ENCODE measurements around the gene UBXN7.
"Not testable (repeated sequence)": the region's sequence is repeated elsewhere in the genome, so short reads cannot be mapped to it uniquely, and the experiment has no call there.

UBXN7 gene, protein sequence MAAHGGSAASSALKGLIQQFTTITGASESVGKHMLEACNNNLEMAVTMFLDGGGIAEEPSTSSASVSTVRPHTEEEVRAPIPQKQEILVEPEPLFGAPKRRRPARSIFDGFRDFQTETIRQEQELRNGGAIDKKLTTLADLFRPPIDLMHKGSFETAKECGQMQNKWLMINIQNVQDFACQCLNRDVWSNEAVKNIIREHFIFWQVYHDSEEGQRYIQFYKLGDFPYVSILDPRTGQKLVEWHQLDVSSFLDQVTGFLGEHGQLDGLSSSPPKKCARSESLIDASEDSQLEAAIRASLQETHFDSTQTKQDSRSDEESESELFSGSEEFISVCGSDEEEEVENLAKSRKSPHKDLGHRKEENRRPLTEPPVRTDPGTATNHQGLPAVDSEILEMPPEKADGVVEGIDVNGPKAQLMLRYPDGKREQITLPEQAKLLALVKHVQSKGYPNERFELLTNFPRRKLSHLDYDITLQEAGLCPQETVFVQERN

DNA sequence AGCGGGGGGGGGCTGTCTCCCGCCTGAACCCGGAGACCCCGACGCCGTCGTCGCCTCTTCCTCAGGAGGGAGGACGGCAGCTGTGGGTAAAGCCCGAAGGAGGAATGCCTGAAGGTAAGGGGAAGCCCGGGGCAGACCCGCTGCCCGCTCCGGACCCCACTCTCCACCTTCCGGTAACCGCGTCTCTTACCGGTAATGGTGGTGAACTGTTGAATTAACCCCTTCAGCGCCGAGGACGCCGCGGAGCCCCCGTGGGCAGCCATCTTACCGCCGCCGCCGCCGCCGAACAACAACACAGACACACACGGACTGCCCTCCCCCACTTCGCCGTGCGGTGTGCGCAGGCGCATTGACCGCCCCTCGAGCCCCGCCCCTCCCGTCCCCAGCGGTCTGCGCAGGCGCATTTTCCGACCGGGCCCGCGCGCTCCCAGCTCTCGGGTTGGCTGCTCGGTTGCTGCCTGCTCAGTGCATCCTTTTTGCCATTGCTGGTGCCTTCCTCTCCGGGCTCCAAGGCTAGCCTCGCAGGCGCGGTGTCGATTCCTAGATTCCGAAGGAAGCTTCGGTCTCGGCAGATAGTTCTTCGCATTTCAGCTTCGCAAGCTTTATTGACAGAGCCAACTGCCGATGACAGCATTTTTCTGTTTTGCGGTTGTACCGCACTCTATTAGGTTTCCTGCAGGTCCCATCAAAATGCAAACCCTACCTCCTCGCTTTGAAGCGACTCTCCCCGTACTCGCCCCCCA, at the start of gene UBXN7:
TSS of gene UBXN7 (minus strand) at position 291 of the 743 bp plus-strand sequence. CDS start at position 263, 28 bp downstream.
- CTCF ChIA-PET = no interaction called here
- POLR2A ChIA-PET = interaction anchor here (0.6 to 1.3 kb wide), 9 partner anchors 9 to 145 kb away, joined by 3 to 8 read pairs (median 4); partner anchors contain the start of genes DYNLT2B and PCYT1A
- no peak for TF ChIP-seq FOXM1 (IDR thresholded peaks at IDR 0.05; ENCODE audit: borderline replicate concordance)
- TF ChIP-seq NFRKB (IDR thresholded peaks at IDR 0.05) = no peak
- TF ChIP-seq BHLHE40 (IDR thresholded peaks at IDR 0.05; ENCODE audit: borderline replicate concordance) = no peak
- DNase-seq (ENCODE audit: extremely low spot score) = peak; percentile 94

DNA sequence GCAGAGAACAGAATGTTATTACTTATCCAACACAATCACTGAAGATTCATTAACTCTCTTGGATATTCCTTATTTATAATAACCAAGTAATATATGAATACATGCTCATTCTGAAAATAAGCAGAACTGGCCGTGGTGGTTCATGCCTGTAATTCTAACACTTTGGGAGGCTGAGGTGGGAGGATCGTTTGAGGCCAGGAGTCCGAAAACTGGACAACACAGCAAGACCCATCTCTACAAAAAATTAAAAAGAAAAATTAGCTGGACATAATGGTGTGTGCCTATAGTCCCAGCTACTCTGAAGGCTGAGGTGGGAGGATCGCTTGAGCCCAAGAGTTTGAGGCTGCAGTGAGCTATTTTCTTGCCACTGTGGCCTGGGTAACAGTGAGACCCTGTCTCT, 45.5 kb upstream of the UBXN7 start:
- no peak for TF ChIP-seq SUZ12 (IDR thresholded peaks at IDR 0.05)
- no peak for TF ChIP-seq SP1 (IDR thresholded peaks at IDR 0.05)
- no peak for TF ChIP-seq FOXK2 (IDR thresholded peaks at IDR 0.05)
- TF ChIP-seq ZNF384 (IDR thresholded peaks at IDR 0.05) = no peak
- TF ChIP-seq ELF4 (IDR thresholded peaks at IDR 0.05) = no peak
- TF ChIP-seq, protein P1, sequence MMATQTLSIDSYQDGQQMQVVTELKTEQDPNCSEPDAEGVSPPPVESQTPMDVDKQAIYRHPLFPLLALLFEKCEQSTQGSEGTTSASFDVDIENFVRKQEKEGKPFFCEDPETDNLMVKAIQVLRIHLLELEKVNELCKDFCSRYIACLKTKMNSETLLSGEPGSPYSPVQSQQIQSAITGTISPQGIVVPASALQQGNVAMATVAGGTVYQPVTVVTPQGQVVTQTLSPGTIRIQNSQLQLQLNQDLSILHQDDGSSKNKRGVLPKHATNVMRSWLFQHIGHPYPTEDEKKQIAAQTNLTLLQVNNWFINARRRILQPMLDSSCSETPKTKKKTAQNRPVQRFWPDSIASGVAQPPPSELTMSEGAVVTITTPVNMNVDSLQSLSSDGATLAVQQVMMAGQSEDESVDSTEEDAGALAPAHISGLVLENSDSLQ (IDR thresholded peaks at IDR 0.05) = no peak
- no peak for TF ChIP-seq BHLHE40 (IDR thresholded peaks at IDR 0.05; ENCODE audit: borderline replicate concordance)
- TF ChIP-seq ARNT (IDR thresholded peaks at IDR 0.05) = no peak
- no peak for TF ChIP-seq FOXA1 (IDR thresholded peaks at IDR 0.05)
- TF ChIP-seq FOXM1 (IDR thresholded peaks at IDR 0.05; ENCODE audit: borderline replicate concordance) = no peak
- no peak for TF ChIP-seq TARDBP (IDR thresholded peaks at IDR 0.05)
- no peak for TF ChIP-seq L3MBTL2 (conservative IDR thresholded peaks at IDR 0.05)
- no peak for TF ChIP-seq NFRKB (IDR thresholded peaks at IDR 0.05)
- no peak for TF ChIP-seq CTBP1 (IDR thresholded peaks at IDR 0.05; ENCODE audit: borderline replicate concordance)
- CTCF ChIA-PET = no interaction called here
- DNase-seq (ENCODE audit: extremely low spot score) = no peak
- POLR2A ChIA-PET = no interaction called here

DNA sequence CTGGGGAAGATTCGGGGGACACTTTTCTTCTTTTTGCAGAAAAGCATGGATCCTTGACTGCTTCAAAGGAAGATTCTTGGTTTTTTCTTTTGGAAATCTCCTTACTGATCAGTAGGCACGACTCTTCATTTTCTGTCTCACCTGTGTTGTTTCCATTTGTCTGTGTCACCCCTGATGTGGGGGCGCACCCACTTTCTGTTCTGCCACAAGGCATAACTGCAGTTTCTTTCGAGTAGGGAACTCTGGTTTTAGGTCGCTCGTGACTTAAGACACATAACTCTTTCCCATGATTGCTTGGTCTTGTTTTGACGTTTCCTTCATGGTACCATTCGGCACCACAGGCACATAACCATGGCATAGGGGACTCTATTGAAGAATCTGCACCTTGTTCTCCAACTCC, 40.1 kb upstream of the UBXN7 start:
- POLR2A ChIA-PET = interaction anchor here (0.6 kb wide), 1 partner anchor 178 kb away, joined by 3 read pairs; no protein-coding TSS in a partner anchor
- CTCF ChIA-PET = no interaction called here
- no peak for DNase-seq (ENCODE audit: extremely low spot score)
- TF ChIP-seq TARDBP (IDR thresholded peaks at IDR 0.05) = no peak

DNA sequence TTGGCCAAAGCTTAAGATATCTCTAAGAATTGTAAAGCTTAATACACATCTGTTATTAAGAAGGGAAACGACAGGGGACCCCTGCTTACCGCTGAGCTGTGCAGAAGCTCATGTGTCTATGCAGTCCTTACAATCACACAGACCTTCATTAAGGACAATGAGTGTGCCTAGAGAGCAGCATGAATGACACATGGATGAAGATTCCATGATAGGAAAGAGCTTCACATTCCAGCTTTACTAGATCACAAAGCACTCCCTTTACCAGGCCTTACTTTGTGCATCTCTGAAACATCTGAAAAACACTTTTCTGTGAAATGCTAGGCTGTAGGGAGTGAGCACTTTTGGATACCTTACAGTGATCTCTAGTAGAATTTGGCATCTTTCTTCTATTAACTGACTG, 39.3 kb upstream of the UBXN7 start:
- POLR2A ChIA-PET = interaction anchor here (1.1 kb wide), 1 partner anchor 39 kb away, joined by 4 read pairs; the partner anchor contains the start of gene UBXN7
- CTCF ChIA-PET = no interaction called here

DNA sequence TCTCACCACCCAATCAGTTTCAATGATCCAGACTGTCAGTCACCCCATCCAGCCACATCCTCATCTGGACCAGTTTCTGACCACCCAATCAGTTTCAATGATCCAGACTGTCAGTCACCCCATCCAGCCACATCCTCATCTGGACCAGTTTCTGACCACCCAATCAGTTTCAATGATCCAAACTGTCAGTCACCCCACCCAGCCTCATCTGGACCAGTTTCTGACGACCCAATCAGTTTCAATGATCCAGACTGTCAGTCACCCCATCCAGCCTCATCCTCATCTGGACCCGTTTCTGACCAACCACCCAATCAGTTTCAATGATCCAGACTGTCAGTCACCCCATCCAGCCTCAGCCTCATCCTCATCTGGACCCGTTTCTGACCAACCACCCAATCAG, 38.0 kb upstream of the UBXN7 start:
- POLR2A ChIA-PET; CTCF ChIA-PET; DNase-seq (ENCODE audit: extremely low spot score): not testable (repeated sequence)

More for the DNA sequence above, 39.3 kb upstream of the UBXN7 start:
- DNase-seq (ENCODE audit: extremely low spot score) = no peak
- no peak for TF ChIP-seq FOXA1 (IDR thresholded peaks at IDR 0.05)
- no peak for TF ChIP-seq NFRKB (IDR thresholded peaks at IDR 0.05)
- TF ChIP-seq ZNF384 (IDR thresholded peaks at IDR 0.05) = no peak
- TF ChIP-seq CTBP1 (IDR thresholded peaks at IDR 0.05; ENCODE audit: borderline replicate concordance) = no peak
- TF ChIP-seq BHLHE40 (IDR thresholded peaks at IDR 0.05; ENCODE audit: borderline replicate concordance) = no peak
- no peak for TF ChIP-seq SP1 (IDR thresholded peaks at IDR 0.05)
- TF ChIP-seq FOXK2 (IDR thresholded peaks at IDR 0.05) = no peak
- no peak for TF ChIP-seq HDGF (IDR thresholded peaks at IDR 0.05; ENCODE audit: borderline replicate concordance)
- no peak for TF ChIP-seq TARDBP (IDR thresholded peaks at IDR 0.05)
- TF ChIP-seq L3MBTL2 (conservative IDR thresholded peaks at IDR 0.05) = no peak
- no peak for TF ChIP-seq ELF4 (IDR thresholded peaks at IDR 0.05)
- no peak for TF ChIP-seq LEF1 (IDR thresholded peaks at IDR 0.05; ENCODE audit: borderline replicate concordance)
- TF ChIP-seq FOXM1 (IDR thresholded peaks at IDR 0.05; ENCODE audit: borderline replicate concordance) = no peak
- TF ChIP-seq, protein P1 (IDR thresholded peaks at IDR 0.05) = no peak
- no peak for TF ChIP-seq ARNT (IDR thresholded peaks at IDR 0.05)
- TF ChIP-seq SUZ12 (IDR thresholded peaks at IDR 0.05) = no peak

DNA sequence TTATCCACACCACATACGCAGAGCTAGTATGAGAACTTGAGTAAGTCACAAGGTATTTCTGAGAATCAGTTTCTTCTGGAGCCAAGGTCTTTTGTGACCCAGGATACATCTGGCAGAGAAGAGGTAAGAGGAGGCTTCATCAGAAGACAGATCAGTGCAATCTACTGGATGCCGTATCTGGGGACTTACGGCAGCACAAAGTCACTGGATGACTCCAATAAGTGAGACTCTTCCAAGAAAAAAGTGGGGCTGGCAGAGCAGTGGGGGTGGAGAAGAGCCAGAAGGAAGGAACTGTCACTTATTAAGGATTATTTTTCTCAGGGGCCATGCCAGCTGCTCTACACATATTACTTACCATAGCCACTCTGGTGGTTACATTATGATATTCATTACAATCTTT, 31.6 kb upstream of the UBXN7 start:
- POLR2A ChIA-PET = no interaction called here
- TF ChIP-seq FOXA1 (IDR thresholded peaks at IDR 0.05) = no peak
- no peak for TF ChIP-seq CTBP1 (IDR thresholded peaks at IDR 0.05; ENCODE audit: borderline replicate concordance)
- TF ChIP-seq SP1 (IDR thresholded peaks at IDR 0.05) = no peak
- TF ChIP-seq SUZ12 (IDR thresholded peaks at IDR 0.05) = no peak
- TF ChIP-seq HDGF (IDR thresholded peaks at IDR 0.05; ENCODE audit: borderline replicate concordance) = no peak
- TF ChIP-seq BHLHE40 (IDR thresholded peaks at IDR 0.05; ENCODE audit: borderline replicate concordance) = no peak
- TF ChIP-seq ARNT (IDR thresholded peaks at IDR 0.05) = no peak
- TF ChIP-seq L3MBTL2 (conservative IDR thresholded peaks at IDR 0.05) = no peak
- no peak for TF ChIP-seq LEF1 (IDR thresholded peaks at IDR 0.05; ENCODE audit: borderline replicate concordance)
- CTCF ChIA-PET = no interaction called here
- no peak for DNase-seq (ENCODE audit: extremely low spot score)

DNA sequence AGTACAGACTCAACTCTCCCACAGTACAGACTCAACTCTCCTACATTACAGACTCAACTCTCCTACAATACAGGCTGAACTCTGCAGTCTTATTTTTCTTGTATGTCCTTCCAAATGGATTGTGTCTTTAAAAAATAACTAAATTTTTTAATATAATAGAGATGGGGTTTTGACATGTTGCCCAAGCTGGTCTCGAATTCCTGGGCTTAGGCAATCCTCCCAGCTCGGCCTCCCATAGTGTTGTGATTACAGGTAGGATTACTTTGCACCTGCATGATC, 31.2 kb upstream of the UBXN7 start:
- ChIA-PET POLR2A (no interaction called here), CTCF (no interaction called here)
- TF ChIP-seq SUZ12 (IDR thresholded peaks at IDR 0.05) = no peak
- TF ChIP-seq HDGF (IDR thresholded peaks at IDR 0.05; ENCODE audit: borderline replicate concordance) = no peak
- TF ChIP-seq FOXK2 (IDR thresholded peaks at IDR 0.05) = no peak
- no peak for TF ChIP-seq FOXA1 (IDR thresholded peaks at IDR 0.05)
- TF ChIP-seq BHLHE40 (IDR thresholded peaks at IDR 0.05; ENCODE audit: borderline replicate concordance) = no peak
- TF ChIP-seq NFRKB (IDR thresholded peaks at IDR 0.05) = no peak
- no peak for TF ChIP-seq ARNT (IDR thresholded peaks at IDR 0.05)
- TF ChIP-seq CTBP1 (IDR thresholded peaks at IDR 0.05; ENCODE audit: borderline replicate concordance) = no peak
- DNase-seq (ENCODE audit: extremely low spot score) = no peak

DNA sequence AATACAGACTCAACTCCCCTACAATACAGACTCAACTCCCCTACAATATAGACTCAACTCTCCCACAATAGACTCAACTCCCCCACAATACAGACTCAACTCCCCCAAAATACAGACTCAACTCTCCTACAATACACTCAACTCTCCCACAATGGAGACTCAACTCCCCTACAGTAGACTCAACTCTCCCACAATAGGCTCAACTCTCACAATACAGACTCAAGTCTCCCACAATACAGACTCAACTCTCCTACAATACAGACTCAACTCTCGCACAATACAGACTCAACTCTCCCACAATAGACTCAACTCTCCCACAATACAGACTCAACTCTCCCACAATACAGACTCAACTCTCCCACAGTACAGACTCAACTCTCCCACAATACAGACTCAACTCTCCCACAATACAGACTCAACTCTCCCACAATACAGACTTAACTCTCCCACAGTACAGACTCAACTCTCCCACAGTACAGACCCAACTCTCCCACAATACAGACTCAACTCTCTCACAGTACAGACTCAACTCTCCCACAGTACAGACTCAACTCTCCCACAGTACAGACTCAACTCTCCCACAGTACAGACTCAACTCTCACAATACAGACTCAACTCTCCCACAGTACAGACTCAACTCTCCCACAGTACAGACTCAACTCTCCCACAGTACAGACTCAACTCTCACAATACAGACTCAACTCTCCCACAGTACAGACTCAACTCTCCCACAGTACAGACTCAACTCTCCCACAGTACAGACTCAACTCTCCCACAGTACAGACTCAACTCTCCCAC, 30.7 kb upstream of the UBXN7 start:
- DNase-seq (ENCODE audit: extremely low spot score); CTCF ChIA-PET; POLR2A ChIA-PET: not testable (repeated sequence)
